HG03378 (cell line): ENCODE data around the gene HES7.
A peak's percentile ranks its signal among the peaks of the same experiment; 100 is the strongest.

Experiments
- ATAC-seq: cut with Tn5 transposase; IDR thresholded peaks from one replicate; pipeline ENCODE4 v1.9.1; 2021; ENCODE audit warnings: mild to moderate bottlenecking, moderate library complexity; ENCODE audit not compliant: unreplicated experiment

The HES7 gene

DNA sequence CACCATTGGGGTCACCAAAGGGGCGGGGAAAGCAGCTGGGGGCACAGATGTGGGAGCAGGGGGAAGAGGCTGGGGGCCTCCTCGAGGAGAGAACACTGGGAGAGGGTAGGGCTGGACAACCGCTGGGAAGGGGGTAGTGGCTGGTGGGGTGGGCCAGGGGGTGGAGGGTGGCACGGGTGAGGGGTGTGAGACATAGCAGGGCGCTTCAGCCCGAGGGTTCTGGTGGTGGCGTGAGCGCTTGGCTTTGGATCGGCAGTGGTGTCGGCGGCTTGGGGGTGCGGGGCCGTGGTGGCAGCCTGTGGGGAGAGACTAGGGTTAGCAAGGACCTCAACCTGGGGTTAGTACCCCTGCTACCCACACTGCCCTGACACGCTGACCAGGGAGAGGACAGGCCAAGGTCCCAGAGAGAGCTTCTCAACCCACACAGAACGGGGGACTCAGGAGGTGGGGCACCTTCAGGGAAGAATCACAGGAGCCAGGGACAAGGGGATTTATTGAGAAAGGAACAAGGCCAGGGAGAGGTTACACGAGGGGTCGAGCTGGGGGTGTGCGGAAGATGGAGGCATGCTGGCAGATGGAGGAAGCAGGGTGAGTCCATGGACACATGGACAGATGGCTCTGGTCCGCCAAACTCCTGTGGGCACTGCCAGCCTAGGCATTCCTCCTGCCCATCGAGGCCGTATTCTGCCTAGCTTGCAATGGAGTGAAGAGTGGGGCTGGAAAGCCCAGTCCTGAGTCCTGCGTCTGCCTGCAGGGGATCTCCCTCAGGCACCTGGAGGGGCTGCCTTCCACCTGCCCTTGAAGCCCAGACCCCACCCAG is 19.9 kb upstream of the HES7 start:
- no peak for ATAC-seq

DNA sequence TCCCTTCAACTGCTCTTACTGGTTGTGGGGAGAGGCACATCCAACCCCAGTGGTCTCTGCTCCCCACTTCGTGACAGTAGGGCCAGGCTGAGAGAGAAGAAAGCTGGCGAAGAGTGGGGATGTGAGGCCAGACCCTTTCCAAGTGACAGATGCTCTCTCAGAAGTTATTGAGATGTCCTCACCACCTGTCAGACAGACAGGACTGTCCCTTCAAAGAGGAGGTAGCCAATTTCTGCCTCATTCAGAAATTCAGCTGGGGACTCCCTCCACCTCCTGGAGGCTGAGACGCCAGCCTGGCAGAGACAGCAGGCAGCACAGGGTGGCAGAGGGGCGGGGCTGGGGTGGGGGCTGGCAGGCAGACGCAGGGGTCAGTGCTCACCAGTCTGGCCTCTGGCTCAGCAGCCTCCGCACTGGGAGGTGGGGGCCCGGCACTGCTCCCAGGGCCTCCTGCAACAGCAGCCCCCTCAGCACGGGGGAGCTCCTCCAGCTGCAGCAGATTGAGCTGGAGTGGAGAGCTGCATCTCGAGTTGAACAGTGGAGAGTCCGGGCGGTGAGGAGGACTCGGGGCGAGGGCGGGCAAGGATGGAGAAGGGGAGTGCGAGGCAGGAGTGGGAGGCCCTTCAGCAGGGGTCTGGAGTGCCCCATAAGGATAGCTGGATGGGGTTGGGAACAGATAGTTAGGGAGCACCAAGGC is 19.1 kb upstream of the HES7 start:
- ATAC-seq: no peak

DNA sequence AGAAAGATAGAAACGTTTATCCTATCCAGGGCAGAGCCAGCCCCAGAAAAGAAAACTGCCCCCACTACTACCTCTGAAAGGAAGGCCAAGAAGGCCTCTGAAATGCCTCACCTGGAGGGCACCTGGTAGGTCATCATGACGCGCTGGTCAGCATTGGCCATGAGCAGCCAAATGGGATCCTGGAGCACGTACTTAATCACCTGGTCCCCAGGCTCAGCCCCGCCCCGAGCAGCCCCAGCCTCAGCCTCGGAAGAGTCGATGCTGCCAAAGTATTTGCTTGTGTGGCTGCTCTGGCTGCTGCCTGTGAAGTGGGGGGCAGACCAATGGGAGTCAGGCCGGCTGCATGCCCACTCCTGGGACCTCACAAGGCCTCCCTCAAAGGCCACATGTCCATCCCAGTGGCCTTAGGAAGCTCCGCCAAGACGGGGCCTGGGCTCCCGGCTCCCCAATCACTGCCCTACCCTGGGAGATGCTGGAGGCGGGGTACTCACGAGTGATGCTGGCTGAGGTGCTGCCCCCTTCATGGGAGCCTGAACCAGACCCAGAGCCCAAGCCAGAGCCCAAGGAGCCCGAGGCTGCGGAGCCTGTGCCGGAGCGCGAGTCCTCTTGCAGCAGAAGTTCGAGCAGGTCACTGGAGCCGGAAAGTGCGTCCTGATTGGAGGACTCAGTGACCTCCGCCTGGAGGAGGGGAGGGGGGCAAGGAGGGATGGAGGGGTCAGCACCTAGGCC is 18.4 kb upstream of the HES7 start:
- no peak for ATAC-seq

DNA sequence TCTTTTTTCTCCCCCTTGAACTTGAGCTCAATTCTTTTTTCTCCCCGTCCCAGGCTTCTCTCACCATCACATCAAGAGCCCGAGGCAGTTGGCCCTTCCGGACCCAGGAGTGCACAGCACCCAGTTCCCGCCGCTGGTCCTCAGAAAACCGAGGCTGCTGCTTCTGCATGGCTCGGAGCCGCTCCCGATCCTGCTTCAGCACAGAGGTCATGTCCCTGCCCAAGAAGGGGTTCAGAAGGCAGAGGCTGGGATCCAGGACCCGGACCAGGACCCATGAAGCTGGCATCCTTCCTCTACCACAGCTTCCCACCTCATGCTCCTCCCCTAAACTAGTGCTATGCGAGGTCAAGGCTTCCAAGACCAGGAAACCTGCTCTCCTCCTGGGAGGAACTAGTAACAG is 17.8 kb upstream of the HES7 start:
- ATAC-seq: no peak

DNA sequence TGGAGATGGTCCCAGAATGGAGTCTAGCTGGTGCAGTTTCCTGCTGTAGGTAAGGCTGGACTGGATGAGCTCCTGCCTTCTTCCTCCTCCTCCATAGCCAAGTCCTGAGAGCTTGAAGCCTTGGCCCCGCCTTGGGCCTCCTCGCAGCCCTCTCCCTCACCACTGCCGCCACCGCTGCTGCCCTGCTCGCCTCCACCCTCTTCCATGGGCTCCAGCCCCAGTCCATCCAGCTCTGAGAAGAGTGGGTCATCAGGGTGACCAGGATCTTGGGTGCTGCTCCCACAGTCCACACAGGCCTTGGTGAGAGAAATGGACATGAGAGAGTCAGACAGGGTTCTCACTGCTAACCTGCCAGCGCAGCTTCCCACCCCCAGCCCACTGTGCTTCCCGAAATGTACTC is 17.1 kb upstream of the HES7 start:
- no peak for ATAC-seq

DNA sequence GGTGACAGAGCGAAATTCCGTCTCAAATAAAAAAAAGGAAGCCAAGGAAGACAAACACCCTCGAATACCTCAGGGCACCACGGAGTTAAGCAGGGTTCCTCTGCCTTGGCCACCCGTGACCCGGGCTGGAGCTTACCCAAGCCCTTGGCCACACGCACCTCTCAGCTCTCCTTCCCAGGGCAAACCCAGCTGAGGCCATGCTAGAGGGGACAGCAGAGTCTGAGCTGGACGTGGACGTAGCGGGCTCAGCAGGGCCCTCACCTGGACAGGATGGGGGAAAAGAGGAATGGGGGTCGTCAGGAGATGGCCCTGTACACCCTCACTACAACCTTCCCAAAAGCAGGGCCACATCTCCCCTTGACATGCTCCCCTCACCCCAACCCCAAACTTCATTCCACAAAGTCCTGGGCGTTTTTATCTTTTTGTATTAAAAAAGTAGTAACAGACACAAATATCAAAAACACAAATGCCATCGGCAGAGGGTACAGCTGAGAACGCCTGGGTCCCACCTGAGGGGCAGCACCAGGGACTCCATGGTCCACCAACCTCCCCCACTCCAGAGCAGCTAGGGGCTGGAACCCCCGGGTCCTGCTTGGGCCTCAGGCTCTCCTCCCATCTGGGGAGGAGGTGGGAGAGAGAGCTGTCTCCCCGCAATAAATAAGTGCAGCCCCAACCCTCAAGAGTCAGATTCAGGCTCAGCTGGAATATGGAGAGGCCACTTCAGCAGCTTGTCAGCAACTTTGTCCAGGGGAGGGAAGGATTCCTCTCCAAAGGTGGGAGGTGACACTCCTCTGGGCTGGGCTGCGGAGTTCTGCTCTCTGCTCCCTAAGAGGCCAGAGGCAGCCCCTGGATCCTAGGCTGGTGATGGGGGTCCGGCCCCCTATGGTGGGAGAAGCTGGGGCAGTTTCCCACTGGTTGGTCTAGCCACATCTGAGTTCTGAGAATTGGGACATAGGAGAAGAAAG is 16.4 kb upstream of the HES7 start:
- no peak for ATAC-seq

DNA sequence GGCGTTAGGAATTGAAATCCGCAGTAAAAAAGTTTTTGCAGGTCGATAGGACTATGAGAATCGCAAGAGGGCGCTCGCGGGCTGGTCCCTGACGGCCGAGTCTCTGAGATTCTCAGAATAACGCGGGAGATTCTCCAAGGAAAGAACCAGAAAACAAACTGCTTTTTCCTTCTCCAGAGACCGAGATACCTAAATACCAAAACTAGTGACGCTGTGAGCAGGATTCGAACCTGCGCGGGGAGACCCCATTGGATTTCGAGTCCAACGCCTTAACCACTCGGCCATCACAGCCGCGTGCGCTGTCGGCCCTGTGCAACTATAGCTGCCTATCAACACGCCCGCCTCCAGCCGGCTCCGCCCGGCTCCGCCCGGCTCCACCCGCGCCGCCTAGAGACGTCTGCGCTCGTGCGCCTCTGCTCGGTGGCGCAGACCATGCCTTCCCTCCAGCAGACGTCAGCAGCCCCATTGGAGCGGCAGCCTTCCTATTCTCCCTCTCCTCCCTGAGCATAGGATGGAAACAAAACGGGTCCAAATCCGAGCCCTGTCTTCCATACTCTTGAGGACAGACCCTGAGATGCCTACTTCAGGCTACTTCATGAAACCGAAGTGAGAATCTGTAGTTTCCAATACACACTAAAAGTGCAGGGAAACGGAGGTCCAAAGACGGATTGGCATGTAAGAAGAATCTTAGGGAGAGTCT is 14.9 kb upstream of the HES7 start:
- peak; percentile 62 for ATAC-seq

DNA sequence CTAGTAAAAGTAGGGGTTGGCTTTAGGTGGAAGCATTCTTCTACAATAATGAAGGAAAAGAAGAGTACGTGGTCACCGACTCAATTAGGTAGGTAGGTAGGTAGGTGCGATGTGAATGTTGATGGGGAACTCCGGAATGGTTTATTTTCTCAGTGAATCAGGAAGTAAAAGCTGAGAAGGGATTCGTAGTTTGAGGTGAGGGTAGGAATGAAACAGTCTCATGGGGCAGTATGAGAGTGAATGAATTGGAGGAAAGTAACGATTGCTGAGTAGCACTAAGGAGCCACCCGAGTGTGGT is 14.4 kb upstream of the HES7 start:
- no peak for ATAC-seq

DNA sequence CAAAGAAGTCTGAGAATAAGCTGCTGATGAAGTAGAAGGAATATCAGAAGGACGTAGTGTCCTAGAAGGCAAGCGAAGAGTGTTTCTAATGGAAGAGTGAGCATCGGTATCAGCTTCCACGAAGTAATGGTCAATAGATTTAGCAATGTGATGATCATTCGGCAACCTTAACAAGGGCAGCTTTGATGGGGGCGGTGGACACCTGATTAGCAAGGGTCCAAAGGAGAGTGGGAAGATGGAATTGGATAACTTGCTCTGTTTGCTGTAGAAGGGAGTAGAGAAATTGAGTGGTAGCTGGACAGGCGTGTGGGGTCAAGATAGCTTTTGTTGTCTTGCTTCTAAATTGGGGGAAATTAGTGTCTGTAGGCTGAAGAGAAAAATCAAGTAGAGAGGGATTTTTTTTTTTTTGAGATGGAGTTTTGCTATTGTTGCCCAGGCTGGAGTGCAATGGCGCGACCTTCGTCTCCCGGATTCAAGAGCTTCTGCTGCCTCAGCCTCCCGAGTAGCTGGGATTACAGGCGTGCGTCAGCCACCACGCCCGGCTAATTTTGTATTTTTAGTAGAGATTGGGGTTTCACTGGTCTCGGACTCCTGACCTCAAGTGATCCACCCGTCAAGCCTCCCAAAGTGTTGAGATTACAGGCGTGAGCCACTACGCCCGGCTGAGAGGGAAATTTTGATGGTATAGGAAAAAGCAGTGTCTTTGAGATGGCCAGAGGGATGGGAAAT is 13.9 kb upstream of the HES7 start:
- no peak for ATAC-seq

DNA sequence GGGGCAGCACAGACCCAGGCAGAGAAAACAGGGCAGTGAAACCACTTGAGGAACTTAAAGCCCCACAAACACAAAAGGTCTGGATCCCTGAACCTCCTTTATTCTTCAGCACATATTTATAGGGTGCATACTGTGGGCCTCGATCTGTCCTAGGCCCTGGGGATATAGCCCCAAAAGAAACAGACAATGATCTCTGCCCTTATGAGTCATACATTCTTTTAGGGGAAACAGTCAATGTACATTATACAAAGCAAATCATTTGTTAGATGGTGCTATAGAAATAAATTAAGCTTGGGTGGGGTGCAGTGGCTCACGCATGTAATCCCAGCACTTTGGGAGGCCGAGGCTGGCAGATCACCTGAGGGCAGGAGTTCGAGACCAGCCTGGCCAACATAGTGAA is 10.0 kb upstream of the HES7 start:
- no peak for ATAC-seq

DNA sequence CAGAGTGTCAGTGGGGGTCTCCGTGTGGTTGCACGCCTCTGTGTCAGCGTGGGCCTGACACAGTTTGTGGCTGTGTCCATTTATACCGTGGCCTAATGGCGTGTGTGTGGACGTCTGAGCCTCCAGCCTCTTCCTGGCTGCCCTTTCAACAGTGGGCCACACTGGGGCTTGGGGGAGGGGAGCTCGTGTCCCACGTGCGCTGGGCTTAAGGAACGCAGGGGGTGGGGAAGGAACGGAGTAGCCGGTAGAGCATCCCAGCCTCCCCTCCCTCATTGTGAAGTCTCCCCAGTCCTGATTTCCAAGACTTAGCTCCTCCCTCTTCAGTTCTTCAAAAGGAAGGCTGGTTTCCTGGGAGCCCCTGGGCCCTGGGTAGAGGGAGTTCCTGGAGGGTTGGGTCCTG is 9.5 kb upstream of the HES7 start:
- no peak for ATAC-seq

DNA sequence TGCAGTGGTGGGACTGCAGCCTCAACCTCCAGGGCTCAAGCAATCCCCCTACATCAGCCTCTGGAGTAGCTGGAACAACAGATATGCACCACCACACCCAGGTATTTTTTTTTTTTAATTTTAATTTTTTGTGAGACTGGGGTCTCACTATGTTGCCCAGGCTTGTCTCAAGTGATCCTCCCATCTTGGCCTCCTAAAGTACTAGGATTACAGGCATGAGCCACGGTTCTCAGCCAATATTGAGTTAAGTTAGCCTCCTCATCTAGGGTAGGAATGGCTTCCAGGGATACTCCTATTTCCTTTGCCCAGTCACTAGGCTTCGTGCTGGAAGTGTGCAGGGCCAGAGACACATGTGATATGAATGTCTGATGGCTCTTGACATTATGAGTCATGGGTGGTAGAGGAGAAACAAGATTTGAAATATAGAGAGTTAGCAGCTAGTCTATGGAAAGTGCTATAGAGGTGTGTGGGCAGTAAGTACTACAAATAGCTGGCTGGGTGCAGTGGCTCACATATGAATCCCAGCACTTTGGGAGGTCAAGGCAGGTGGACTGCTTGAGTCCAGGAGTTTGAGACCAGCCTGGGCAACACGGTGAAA is 8.0 kb upstream of the HES7 start:
- ATAC-seq: no peak

DNA sequence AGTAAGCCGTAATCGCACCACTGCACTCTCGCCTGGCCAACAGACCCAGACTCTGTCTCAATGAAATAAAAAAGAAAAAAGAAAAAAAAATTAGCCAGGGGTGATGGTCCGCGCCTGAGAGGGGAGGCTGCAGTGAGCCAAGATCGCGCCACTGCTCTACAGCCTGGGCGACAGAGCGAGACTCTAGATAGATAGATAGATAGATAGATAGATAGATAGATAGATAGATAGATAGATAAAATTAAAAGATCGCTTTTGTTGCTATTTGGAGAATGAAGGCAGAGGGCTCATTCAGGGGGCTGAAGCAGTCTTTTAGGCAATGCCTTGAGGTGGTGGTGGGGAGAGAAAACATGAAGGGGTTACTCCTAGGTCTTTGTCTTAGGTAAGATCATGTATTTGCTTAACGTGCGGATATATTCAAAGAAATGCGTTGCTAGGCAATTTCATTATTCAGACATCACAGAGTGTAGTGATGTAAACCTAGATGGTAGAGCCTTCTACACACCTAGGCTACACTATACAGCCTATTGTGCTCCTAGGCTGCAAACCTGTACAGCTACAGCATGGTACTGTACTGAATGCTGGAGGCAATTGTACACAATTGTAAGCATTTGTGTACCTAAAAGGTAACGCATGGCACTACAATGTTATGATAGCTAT is 4.3 kb upstream of the HES7 start:
- ATAC-seq: no peak

DNA sequence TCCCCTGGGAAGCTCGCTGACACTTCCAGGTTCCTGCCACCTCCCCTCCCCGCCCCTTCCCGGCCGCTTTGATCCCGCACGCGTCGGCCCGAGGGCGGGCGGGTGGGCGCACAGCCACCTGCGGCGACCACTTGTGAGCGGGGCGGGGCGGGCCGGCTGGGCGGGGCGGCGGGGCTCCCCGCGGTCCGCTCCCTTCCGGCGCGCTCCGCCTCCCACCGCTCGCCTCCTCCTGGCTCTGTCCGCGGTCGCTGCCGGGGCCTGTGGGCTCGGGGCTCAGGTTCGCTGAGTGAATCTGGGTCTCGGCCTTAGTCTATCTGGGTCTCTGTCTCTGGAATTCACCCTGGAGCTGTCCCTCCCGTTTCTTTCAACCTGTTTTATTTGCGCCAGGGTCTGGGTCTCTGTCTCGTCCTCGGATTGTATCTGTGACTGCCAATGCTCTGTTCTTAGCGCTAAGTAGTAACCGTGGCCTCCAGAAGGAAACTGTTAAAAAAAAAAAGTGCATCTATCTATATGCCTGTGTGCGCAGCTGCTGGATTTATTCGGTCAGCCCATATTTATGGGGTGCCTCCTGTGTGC is 2.7 kb upstream of the HES7 start:
- no peak for ATAC-seq

DNA sequence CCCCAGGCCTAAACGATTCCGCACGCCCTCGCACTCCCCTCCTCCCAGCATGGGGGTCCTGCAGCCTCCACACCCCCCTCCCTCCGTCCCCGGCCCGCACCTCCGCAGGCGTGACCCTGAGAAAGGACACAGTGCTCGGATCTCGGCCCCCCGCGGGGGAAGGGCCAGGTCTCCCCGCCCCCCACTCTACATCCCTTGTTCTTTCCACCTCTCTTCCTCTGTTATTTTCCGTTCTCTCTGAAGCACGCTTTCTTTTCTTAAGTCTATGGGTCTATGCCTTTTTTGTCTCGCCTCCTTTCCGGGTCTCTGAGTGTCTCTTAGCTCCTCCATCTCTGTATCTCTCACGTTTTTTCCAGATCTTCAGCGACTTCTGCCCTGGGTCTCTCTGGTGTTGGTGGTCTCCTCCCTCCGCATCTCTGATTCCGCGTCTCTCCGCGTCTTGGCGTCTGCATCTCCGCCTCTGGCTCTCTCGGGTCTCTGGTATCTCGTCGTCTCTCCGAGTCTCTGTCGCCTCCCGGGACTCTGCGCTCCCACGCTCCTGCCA is 2.1 kb upstream of the HES7 start:
- no peak for ATAC-seq

DNA sequence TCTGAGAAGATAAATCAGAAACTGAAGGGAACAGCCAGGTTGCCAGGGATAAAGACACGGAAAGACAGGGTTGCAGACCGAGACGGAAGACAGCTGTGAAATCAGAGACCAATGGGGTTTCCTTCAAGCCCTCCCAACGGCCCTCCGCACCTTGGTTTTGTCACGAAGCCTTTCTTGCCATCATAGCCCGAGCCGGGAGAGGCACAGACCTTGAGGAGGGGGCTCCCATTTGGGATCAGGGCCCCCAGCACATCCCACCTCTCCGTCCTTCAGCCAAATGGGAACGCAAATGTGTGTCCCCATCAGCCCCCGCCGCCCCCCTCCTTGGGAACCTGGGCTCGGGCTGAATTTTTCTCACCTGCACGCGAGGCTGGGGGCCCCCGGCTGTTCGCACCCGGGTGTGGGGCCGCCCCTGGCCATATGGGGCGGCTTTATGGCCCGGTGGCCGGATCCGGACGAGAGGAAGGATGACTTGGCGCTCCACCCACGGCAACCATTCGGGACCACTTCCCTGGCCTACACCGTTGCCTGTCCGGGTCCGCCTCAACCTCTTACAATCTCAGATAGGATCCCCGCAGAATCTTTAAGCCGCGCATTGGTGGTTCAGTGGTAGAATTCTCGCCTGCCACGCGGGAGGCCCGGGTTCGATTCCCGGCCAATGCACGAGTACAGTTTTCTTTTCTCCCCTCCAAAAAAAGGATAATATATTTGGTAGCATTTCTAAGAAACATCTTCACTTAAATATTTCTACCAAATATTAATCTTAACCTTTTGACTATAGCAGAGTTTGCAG is 1.4 kb upstream of the HES7 start:
- no peak for ATAC-seq
